Neuron (in vitro differentiated cells): ENCODE measurements around the gene ARRDC3.
"Not testable (repeated sequence)": the region's sequence is repeated elsewhere in the genome, so short reads cannot be mapped to it uniquely, and the experiment has no call there.

ENCODE experiments used
- H2AFZ ChIP-seq: one replicate; pipeline ENCODE4 v1.6.1; 2013; ENCODE audit warnings: low read depth, mild to moderate bottlenecking, inconsistent platforms, low read length, moderate library complexity
- H3K27me3 ChIP-seq: one replicate; pipeline ENCODE4 v1.6.1; 2013; ENCODE audit warnings: low read length; ENCODE audit not compliant: insufficient read depth
- H3K36me3 ChIP-seq: one replicate; pipeline ENCODE4 v1.6.1; 2013; ENCODE audit warnings: low read length; ENCODE audit not compliant: insufficient read depth
- H3K4me1 ChIP-seq: one replicate; pipeline ENCODE4 v1.6.1; 2013; ENCODE audit warnings: low read length; ENCODE audit not compliant: insufficient read depth
- H3K4me3 ChIP-seq: 2 replicates; pipeline ENCODE4 v1.5.1; 2013; ENCODE audit warnings: mild to moderate bottlenecking, low read length, moderate library complexity
- H3K9me3 ChIP-seq: one replicate; pipeline ENCODE4 v1.6.1; 2013; ENCODE audit warnings: low read length

ARRDC3 gene

GRCh38 chr5:91365498-91365897 lies 17.6 kb downstream of the ARRDC3 start:
- peaks cover 11% of the 10 kb centered on the region for H3K4me1 ChIP-seq
- H3K27me3 ChIP-seq, result no peaks in the 10 kb centered on the region
- H3K4me3 ChIP-seq, result no peak overlapping the region
- H2AFZ ChIP-seq, result no peak overlapping the region
- H3K9me3 ChIP-seq, result no peaks in the 10 kb centered on the region
- peaks cover 34% of the 10 kb centered on the region for H3K36me3 ChIP-seq

- Histone ChIP-seq H3K27me3 (no peaks in the 10 kb centered on the region), H3K9me3 (no peaks in the 10 kb centered on the region), H3K36me3 (peaks cover 8% of the 10 kb centered on the region), H3K4me3 (no peak overlapping the region), H2AFZ (no peak overlapping the region), H3K4me1 (no peaks in the 10 kb centered on the region)
Observed at GRCh38 chr5:91362935-91363334, 20.2 kb downstream of the ARRDC3 start.

- Histone ChIP-seq H3K4me1 (peaks cover 5% of the 10 kb centered on the region), H3K4me3 (no peak overlapping the region), H2AFZ (no peak overlapping the region), H3K27me3 (no peaks in the 10 kb centered on the region), H3K36me3 (no peaks in the 10 kb centered on the region), H3K9me3 (no peaks in the 10 kb centered on the region)
Observed at GRCh38 chr5:91361790-91362189, 21.3 kb downstream of the ARRDC3 start.

GRCh38 chr5:91361055-91361701 lies 21.9 kb downstream of the ARRDC3 start:
- H3K9me3 ChIP-seq, result no peaks in the 10 kb centered on the region
- no peak overlapping the region for H2AFZ ChIP-seq
- no peaks in the 10 kb centered on the region for H3K36me3 ChIP-seq
- no peak overlapping the region for H3K4me3 ChIP-seq
- peaks cover 5% of the 10 kb centered on the region for H3K4me1 ChIP-seq
- H3K27me3 ChIP-seq, result no peaks in the 10 kb centered on the region

GRCh38 chr5:91359962-91360609 lies 23.0 kb downstream of the ARRDC3 start:
- H3K36me3 ChIP-seq, result no peaks in the 10 kb centered on the region
- H2AFZ ChIP-seq, result no peak overlapping the region
- H3K4me3 ChIP-seq, result no peak overlapping the region
- H3K27me3 ChIP-seq, result no peaks in the 10 kb centered on the region
- peaks cover 5% of the 10 kb centered on the region for H3K4me1 ChIP-seq
- no peaks in the 10 kb centered on the region for H3K9me3 ChIP-seq

- Histone ChIP-seq H3K4me3 (no peak overlapping the region), H3K27me3 (no peaks in the 10 kb centered on the region), H3K36me3 (no peaks in the 10 kb centered on the region), H3K9me3 (peaks cover 3% of the 10 kb centered on the region), H3K4me1 (peaks cover 11% of the 10 kb centered on the region), H2AFZ (no peak overlapping the region)
Observed at GRCh38 chr5:91357806-91358205, 25.3 kb downstream of the ARRDC3 start.

GRCh38 chr5:91357012-91357634 lies 26.0 kb downstream of the ARRDC3 start:
- H2AFZ ChIP-seq, result no peak overlapping the region
- H3K27me3 ChIP-seq, result no peaks in the 10 kb centered on the region
- H3K4me1 ChIP-seq, result peaks cover 11% of the 10 kb centered on the region
- H3K9me3 ChIP-seq, result peaks cover 3% of the 10 kb centered on the region
- no peak overlapping the region for H3K4me3 ChIP-seq
- no peaks in the 10 kb centered on the region for H3K36me3 ChIP-seq

- H3K9me3 ChIP-seq, H3K4me3 ChIP-seq, H2AFZ ChIP-seq, H3K27me3 ChIP-seq, H3K36me3 ChIP-seq: not testable (repeated sequence)
- H3K4me1 ChIP-seq, result peaks cover 11% of the 10 kb centered on the region
Observed at GRCh38 chr5:91354867-91355266, 28.2 kb downstream of the ARRDC3 start.

GRCh38 chr5:91352831-91353695 lies 30.1 kb downstream of the ARRDC3 start:
- Histone ChIP-seq H2AFZ (no peak overlapping the region), H3K27me3 (no peaks in the 10 kb centered on the region), H3K4me1 (peaks cover 11% of the 10 kb centered on the region), H3K36me3 (no peaks in the 10 kb centered on the region), H3K4me3 (no peak overlapping the region), H3K9me3 (peaks cover 3% of the 10 kb centered on the region)

- Histone ChIP-seq H2AFZ (no peak overlapping the region), H3K36me3 (no peaks in the 10 kb centered on the region), H3K4me3 (no peak overlapping the region), H3K27me3 (no peaks in the 10 kb centered on the region), H3K4me1 (no peaks in the 10 kb centered on the region), H3K9me3 (no peaks in the 10 kb centered on the region)
Observed at GRCh38 chr5:91345461-91345860, 37.7 kb downstream of the ARRDC3 start.

- not testable (repeated sequence) for H2AFZ ChIP-seq
Observed at GRCh38 chr5:91344661-91345200, 38.4 kb downstream of the ARRDC3 start.

GRCh38 chr5:91343916-91344315 lies 39.2 kb downstream of the ARRDC3 start:
- no peaks in the 10 kb centered on the region for H3K27me3 ChIP-seq
- no peak overlapping the region for H2AFZ ChIP-seq
- no peak overlapping the region for H3K4me3 ChIP-seq
- no peaks in the 10 kb centered on the region for H3K4me1 ChIP-seq
- H3K9me3 ChIP-seq, result no peaks in the 10 kb centered on the region
- no peaks in the 10 kb centered on the region for H3K36me3 ChIP-seq

More at GRCh38 chr5:91344661-91345200, 38.4 kb downstream of the ARRDC3 start:
- H3K27me3 ChIP-seq, H3K4me1 ChIP-seq, H3K36me3 ChIP-seq, H3K9me3 ChIP-seq, H3K4me3 ChIP-seq: not testable (repeated sequence)

GRCh38 chr5:91342931-91343330 lies 40.2 kb downstream of the ARRDC3 start:
- H3K36me3 ChIP-seq, H3K4me1 ChIP-seq, H2AFZ ChIP-seq, H3K4me3 ChIP-seq, H3K27me3 ChIP-seq, H3K9me3 ChIP-seq: not testable (repeated sequence)
